OCI-LY3 (cell line): ENCODE measurements around the gene PHF24.

Experiments used
- EZH2phosphoT487 ChIP-seq: fragments of 200-600 bp; shearing (Covaris generic); IDR thresholded peaks from 2 replicates; pipeline ENCODE4 v1.6.1; 2018; ENCODE audit warnings: antibody characterized with exemption, mixed run types, low read depth
- TF ChIP-seq, protein P1 (sequence below): fragments of 200-600, 300-600 bp; sonication (generic); IDR thresholded peaks from 2 replicates; pipeline ENCODE4 v1.5.1; 2014; ENCODE audit warnings: antibody characterized with exemption, low read length, low read depth

GRCh38 chr9:34959461-34959860 is 1.4 kb downstream of the PHF24 start:
- TF ChIP-seq, protein P1, sequence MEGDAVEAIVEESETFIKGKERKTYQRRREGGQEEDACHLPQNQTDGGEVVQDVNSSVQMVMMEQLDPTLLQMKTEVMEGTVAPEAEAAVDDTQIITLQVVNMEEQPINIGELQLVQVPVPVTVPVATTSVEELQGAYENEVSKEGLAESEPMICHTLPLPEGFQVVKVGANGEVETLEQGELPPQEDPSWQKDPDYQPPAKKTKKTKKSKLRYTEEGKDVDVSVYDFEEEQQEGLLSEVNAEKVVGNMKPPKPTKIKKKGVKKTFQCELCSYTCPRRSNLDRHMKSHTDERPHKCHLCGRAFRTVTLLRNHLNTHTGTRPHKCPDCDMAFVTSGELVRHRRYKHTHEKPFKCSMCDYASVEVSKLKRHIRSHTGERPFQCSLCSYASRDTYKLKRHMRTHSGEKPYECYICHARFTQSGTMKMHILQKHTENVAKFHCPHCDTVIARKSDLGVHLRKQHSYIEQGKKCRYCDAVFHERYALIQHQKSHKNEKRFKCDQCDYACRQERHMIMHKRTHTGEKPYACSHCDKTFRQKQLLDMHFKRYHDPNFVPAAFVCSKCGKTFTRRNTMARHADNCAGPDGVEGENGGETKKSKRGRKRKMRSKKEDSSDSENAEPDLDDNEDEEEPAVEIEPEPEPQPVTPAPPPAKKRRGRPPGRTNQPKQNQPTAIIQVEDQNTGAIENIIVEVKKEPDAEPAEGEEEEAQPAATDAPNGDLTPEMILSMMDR = no peak
- TF ChIP-seq EZH2phosphoT487 = no peak
